HL-60/S4 (cell line): Measurements from ENCODE around the gene ARHGAP9.
"Not testable (repeated sequence)": the region's sequence is repeated elsewhere in the genome, so short reads cannot be mapped to it uniquely, and the experiment has no call there.

Experiments
- in situ Hi-C: fragments of 300-500 bp; cut with MboI; formaldehyde crosslinking; loops from 2 replicates; pipeline ENCODE4 v1.14.3; 2022; ENCODE audit warnings: low sequenced_read_pairs

The ARHGAP9 gene

DNA sequence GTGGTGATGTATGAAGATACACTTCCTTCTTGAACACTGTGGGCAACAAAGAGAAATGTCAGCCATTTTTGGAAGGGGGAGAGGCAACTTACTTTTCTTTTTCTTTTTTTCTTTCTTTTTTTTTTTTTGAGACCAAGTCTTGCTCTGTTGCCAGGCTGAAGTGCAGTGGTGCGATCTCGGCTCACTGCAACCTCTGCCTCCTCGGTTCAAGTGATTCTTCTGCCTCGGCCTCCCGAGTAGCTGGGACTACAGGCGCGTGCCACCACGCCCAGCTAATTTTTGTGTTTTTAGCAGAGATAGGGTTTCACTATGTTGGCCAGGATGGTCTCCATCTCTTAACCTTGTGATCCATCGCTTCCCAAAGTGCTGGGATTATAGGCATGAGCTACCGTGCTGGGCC is 38.1 kb upstream of the ARHGAP9 start:
- in situ Hi-C loops, result not testable (repeated sequence)

DNA sequence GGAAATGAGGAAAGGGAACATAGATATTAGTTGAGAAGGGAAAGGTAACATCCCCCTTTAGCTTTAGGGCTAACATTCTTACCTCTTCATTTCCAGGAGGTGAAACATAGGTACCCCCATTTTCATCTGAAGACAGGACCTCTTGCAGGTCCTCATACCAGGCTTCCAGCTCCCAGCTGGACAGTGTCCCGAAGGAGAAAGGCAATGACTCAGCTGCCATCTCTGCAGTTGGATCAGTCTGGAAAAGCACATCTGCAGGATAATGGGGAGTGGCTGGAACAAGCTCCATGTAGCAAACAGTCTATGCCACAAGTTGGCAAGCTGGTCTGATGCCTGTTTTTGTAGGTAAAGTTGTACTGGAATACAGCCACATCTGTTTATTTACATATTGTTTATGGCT is 37.5 kb upstream of the ARHGAP9 start:
- in situ Hi-C loops, result no loop called here

DNA sequence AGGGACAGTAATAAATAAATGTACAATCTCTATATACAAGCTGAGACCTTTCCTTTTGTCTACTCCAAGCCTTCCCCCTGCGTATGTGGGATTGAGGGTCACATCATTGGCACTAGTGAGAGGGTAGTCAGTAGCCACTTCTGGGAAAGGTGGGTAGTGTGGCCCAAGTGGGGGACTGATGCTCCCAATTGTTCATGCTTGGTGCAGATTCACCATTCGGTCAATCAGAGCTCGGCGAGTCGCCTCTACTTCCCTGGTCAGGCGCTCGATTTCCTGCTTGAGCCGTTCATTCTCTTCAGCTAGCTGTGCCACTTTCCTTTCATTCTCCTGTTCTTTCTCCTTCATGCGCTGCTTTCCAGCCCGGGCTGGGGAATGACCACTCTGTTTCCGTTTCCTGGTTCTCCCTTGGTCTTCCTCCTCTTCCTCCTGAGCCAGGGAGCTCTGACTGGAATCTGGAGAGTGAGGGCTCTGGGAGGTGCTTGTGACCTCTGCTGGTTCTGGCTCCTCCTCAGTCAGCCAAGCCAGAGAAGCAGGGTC is 37.0 kb upstream of the ARHGAP9 start:
- in situ Hi-C loops, result no loop called here

DNA sequence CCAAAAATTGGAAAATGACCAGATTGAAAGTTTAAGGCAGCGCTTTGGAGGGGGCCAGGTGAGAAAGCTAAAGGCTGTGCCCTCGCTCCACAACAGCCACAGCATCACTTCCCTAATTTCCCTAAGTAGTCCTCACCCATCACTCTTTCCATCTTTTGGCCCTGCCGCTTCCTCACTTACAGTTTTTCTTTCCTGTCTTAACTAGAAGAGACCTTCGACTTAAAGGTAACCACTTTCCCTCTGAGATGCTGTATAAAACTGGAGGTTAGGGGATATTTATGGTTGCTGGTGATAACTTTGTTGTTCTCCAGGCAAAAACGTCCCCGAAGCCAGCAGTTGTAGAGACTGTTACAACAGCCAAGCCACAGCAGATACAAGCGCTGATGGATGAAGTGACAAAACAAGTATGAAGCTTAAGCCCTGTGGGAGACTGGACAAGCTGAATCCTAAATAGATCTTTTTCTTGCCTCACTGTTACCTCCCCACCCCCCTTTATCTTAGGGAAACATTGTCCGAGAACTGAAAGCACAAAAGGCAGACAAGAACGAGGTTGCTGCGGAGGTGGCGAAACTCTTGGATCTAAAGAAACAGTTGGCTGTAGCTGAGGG is 36.4 kb upstream of the ARHGAP9 start:
- in situ Hi-C loops, result no loop called here

DNA sequence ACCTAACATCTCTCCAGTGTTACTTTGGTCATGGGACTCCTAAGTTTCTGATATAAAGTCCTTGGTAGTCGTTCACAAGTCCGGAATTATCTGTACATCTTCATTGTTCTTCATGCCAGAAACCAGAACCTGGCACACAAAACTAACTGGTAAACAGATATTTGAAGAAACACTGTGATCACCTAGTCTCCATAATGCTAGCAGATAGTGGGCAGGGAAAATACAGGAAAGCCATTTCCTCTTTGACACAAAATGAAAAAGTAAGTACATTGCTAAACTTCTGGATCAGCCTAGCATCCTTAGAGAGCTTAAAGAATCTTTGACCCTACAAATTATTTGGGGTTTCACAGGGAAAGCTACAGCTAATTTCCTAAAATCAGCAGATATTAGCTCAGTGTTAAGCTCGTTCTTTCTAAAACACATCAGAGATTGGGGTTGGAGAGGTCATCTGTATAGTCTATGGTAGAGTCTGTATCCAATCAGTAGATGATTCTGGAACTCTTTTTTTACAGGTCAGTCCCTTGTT is 35.8 kb upstream of the ARHGAP9 start:
- in situ Hi-C loops, result no loop called here

DNA sequence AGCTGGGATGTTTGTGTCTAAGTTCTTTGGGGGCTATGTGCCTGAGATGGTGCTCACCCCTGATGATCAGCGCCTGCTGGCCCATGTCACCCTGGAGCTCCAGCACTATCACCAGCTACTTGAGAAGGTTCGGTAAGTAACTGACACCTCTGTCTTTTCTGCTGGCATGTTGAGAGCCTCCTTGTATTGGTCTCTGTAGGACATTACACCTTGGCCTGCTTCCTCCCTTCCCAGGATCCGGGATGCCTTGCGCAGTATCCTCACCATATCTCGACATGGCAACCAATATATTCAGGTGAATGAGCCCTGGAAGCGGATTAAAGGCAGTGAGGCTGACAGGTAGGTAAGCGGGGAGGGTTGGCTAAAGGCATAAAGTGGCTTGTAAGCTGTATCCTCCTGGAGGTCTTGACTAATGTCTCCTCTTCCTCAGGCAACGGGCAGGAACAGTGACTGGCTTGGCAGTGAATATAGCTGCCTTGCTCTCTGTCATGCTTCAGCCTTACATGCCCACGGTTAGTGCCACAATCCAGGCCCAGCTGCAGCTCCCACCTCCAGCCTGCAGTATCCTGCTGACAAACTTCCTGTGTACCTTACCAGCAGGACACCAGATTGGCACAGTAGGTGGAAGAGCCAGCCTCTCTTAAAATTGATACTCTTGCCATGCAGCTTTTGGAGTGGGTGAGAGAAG is 35.2 kb upstream of the ARHGAP9 start:
- in situ Hi-C loops, result no loop called here

DNA sequence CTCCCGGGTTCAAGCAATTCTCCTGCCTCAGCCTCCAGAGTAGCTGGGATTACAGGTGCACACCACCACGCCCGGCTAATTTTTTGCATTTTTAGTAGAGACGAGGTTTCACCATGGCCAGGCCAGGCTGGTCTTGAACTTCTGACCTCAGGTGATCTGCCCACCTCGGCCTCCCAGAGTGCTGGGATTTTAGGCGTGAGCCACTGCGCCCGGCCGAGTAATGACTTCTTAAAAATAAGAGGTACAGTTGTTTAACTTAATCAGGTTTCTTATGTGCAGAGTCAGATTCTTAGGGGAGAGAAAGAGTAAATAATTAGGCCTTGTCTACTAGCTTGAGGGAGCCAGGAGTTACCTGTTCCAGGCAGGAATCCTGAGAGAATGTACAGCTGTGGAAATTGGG is 34.6 kb upstream of the ARHGAP9 start:
- in situ Hi-C loops, result not testable (repeated sequence)

DNA sequence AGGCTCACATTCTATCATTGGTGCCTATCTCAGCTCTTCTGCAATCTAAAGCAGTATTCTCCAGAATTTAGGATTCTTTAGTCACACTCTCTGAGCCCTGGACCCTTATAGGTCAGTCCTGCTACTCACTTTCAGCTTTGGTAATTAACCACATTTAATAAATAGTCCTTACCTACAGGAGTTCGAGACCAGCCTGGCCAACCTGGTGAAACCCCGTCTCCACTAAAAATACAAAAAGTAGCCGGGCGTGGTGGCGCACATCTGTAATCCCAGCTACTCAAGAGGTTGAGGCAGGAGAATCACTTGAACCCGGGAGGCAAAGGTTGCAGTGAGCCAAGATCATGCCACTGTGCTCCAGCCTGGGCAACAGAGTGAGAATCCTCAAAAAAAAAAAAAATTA is 34.0 kb upstream of the ARHGAP9 start:
- in situ Hi-C loops, result not testable (repeated sequence)

DNA sequence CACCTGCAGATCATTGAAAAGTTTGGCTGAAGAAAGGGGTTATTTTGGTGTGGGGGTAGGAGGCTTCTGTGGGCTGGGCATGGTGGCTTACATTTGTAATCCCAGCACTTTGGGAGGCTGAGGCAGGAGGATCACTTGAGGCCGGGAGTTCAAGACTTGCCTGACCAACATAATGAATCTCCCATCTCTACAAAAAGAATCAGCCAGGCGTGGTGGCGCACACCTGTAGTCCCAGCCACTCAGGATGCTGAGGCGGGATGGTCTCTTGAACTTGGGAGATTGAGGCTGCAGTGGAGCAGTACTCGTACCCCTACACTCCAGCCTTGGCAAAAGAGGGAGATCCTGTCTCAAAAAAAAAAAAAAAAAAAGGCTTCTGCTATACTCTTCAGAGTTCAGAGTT is 33.6 kb upstream of the ARHGAP9 start:
- in situ Hi-C loops, result no loop called here

DNA sequence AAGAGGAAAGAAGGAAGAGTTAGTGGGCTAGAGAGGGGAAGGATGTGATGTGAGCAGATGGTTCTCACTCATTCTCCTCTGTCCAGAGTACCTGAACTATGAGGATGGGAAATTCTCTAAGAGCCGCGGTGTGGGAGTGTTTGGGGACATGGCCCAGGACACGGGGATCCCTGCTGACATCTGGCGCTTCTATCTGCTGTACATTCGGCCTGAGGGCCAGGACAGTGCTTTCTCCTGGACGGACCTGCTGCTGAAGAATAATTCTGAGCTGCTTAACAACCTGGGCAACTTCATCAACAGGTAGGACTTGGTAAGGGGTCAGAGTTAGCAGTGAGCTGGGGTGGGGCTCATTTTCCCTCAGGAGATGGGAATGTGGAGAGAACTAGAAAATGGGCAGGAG is 33.0 kb upstream of the ARHGAP9 start:
- in situ Hi-C loops, result no loop called here

DNA sequence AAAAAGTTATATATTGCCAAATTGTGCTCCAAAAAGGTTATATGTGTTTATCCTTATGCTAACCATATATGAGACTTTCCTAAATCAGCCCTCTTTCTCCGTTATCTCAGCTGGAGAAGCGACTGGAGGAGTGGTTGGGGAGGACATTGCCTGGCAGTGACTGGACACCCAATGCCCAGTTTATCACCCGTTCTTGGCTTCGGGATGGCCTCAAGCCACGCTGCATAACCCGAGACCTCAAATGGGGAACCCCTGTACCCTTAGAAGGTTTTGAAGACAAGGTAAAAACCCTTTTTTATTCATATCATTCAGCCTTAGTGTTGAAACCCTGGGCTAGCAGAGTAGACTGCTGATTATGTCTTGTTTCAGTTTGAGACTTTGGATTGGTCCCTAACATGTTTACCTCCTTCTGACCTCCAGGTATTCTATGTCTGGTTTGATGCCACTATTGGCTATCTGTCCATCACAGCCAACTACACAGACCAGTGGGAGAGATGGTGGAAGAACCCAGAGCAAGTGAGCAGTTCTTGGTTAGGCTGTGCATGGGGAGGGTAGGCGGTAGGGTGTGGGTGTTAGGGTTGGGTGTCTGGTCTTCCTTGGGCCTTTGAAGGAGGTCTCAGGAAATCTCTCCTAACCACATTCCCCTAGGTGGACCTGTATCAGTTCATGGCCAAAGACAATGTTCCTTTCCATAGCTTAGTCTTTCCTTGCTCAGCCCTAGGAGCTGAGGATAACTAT is 32.1 kb upstream of the ARHGAP9 start:
- in situ Hi-C loops, result no loop called here

DNA sequence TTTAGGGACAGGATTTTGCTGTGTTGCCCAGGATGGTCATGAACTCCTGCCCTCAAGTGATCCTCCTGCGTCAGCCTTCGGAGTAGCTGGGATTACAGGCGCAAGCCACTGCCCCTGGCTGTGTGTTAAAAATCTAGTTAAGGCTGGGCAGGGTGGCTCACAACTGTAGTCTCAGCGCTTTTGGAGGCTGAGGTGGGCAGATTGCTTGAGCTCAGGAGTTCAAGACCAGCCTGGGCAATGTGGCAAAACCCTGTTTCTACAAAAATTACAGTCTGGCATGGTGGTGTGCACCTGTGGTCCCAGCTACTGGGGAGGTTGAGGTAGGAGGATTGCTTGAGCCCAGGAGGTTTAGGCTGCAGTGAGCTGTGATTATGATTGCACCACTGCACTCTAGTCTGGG is 31.5 kb upstream of the ARHGAP9 start:
- in situ Hi-C loops, result no loop called here

DNA sequence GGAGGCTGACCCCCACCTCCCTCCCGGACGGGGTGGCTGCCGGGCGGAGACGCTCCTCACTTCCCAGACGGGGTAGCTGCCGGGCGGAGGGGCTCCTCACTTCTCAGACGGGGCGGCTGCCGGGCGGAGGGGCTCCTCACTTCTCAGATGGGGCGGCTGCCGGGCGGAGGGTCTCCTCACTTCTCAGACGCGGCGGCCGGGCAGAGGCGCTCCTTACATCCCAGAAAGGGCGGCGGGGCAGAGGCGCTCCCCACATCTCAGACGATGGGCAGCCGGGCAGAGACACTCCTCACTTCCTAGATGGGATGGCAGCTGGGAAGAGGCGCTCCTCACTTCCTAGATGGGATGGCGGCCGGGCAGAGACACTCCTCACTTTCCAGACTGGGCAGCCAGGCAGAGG is 28.1 kb upstream of the ARHGAP9 start:
- in situ Hi-C loops, result not testable (repeated sequence)

DNA sequence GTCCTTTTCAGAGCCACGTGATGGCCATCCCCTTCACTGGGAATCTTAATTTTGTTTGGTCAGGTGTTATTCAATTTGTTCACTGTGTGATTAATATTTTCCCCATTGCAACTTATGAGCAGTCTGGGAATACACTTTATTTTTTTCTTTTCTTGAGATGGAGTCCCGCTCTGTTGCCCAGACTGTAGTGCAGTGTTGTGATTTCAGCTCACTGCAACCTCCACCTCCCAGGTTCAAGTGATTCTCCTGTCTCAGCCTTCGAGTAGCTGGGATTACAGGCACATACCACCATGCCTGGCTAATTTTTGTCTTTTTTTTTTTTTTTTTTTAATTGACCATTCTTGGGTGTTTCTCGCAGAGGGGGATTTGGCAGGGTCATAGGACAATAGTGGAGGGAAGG is 26.9 kb upstream of the ARHGAP9 start:
- in situ Hi-C loops, result not testable (repeated sequence)

DNA sequence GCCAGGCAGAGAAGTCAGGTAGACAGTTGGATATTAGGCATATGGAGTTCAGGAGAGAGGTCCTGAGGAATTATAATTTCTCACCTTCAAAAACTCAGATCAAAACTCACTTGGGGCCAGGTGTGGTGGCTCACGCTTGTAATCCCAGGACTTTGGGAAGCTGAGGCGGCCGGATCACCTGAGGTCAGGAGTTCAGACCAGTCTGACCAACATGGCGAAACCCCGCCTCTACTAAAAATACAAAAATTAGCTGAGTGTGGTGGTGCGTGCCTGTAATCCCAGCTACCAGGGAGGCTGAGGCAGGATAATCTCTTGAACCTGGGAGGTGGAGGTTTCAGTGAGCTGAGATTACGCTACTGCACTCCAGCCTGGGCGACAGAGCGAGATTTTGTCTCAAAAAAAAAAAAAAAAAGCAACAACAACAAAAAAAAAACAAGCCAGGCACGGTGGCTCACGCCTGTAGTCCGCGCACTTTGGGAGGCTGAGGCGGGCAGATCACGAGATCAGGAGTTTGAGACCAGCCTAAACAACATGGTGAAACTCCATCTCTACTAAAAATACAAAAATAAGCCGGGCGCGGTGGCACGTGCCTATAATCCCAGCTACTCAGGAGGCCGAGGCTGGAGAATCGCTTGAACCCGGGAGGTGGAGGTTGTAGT is 22.8 kb upstream of the ARHGAP9 start:
- in situ Hi-C loops, result not testable (repeated sequence)

DNA sequence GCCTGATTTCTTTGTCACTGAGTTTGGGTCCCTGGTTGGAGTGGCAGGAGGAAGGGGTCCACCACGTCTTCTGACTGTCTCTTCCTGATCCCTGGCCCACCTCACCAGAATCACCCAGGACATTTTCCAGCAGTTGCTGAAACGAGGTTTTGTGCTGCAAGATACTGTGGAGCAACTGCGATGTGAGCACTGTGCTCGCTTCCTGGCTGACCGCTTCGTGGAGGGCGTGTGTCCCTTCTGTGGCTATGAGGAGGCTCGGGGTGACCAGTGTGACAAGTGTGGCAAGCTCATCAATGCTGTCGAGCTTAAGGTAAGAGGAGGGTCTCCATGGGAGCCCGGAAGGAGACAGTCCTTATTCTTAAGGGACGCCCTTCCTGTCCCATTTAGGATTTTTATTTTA is 20.5 kb upstream of the ARHGAP9 start:
- in situ Hi-C loops, result no loop called here

DNA sequence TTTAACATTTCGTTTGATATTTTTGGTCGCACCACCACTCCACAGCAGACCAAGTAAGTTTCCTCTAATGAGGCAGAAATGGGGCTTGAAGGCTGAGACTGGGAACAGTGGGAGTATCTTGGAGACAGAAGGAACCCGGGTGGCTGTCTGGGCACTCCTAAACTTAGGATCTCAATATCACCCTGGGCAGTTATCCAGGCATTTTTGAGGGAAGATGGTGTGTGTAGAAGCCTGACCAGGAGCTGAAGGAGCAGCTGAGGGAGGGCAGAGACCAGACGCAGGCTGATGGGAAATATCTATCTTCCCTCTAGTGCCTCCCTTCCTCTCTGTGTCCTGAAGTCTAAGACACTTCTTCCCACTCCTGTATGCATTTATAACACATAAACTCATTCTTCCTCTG is 18.9 kb upstream of the ARHGAP9 start:
- in situ Hi-C loops, result no loop called here

DNA sequence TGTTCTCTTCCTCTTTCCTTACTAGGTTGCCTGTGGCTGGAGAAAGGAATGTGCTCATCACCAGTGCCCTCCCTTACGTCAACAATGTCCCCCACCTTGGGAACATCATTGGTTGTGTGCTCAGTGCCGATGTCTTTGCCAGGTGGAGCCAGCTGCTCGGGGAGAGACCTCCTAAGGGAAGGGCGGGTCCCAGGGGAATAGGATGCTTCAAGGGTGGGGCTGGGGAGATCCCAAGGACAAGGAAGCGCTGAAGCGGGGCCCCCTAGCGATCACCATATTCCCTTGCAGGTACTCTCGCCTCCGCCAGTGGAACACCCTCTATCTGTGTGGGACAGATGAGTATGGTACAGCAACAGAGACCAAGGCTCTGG is 18.5 kb upstream of the ARHGAP9 start:
- in situ Hi-C loops, result no loop called here

DNA sequence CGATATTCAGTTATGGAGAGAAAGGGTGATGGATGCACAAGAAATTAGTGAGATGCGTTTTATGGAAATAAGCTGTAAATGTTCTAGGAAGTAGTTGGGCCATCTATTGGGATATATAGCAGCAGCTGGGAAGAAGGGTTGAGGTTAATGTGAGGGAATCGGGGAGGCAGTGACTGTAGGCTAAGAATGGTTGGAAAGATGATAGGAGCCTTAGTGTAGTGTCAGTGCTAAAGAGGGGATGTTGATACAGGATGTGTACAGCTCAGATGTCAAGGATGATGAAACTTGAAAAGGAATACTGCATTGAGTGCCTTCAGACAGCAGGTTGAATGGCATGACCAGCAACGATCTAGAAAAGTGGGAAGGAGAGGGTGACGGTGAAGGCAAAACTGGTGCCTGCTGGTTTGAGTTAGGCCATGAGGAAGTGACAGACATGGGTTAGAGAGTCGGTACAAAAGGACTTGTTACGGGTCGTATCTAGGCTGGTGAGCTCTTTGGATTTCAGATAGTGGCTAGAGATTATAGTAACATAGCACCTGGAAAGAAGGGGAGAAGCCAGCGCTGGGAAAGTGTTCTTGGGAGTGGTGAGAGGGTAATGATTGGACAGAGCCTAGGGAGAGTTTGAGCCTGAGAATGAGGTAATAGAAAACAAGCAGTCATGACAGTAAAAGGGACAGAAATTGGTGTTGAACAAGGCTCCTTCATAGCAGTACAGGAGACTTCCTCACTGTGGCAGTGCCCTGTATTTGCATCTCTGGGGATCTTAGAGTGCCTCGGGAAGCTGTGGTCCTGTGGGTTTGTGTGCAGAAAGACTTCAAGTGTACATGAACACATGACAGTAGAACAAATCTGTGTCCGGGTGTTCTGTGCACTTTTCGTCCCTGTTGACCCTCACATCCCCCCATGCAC is 17.8 kb upstream of the ARHGAP9 start:
- in situ Hi-C loops, result no loop called here

DNA sequence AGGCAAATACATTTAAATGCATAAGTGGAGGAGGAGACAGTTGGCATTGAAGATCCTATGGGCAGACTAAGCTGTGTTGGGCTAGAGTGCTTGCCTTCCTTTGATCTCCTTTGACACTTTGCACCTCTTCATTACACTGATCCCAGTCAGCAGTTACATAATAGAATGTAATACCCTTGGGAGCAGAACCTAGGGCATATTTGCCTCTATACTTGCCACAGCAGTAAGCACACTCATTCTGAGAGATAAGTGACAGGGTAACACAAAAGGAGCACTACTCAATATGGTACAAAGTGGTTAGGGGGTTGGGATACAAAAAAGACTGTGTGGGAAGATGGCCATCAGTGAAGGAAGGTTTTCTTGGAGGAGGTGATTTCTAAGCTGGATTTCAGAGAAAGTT is 17.2 kb upstream of the ARHGAP9 start:
- in situ Hi-C loops, result no loop called here
